ENCODE results near the gene RARG.

Gene RARG

GRCh38 chr12:53251477-53252348 lies 19.7 kb upstream of the RARG start:
- TF ChIP-seq, protein P1, sequence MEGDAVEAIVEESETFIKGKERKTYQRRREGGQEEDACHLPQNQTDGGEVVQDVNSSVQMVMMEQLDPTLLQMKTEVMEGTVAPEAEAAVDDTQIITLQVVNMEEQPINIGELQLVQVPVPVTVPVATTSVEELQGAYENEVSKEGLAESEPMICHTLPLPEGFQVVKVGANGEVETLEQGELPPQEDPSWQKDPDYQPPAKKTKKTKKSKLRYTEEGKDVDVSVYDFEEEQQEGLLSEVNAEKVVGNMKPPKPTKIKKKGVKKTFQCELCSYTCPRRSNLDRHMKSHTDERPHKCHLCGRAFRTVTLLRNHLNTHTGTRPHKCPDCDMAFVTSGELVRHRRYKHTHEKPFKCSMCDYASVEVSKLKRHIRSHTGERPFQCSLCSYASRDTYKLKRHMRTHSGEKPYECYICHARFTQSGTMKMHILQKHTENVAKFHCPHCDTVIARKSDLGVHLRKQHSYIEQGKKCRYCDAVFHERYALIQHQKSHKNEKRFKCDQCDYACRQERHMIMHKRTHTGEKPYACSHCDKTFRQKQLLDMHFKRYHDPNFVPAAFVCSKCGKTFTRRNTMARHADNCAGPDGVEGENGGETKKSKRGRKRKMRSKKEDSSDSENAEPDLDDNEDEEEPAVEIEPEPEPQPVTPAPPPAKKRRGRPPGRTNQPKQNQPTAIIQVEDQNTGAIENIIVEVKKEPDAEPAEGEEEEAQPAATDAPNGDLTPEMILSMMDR (IDR thresholded peaks at IDR 0.05; ENCODE audit: borderline replicate concordance, control extremely low read depth, extremely low read depth, insufficient read depth, missing control alignments): peak; percentile 61
- DNase-seq (ENCODE audit: low spot score): peak; percentile 95
- in situ Hi-C loops (cut with MboI; ENCODE audit: low sequenced_read_pairs, unreplicated experiment): no loop called here

DNA sequence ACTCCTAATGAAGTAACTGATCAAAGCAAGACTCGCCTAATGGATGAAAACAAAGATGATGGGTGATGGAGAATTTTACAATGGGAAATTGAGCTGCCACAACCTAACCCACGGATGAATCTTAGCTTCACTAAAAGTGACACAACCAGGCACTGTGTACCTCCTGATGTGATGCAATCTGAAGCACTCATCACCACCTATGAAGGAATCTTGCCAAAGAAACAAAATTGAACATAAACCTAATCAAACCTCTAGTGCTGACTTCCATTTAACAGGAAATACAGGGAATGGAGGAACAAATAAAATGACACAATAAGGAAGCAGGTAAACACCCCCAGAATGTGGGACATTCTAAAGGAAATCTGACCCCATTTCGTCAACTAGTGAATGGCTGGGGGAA lies 13.3 kb upstream of the RARG start:
- in situ Hi-C loops (cut with MboI; ENCODE audit: low sequenced_read_pairs, unreplicated experiment): no loop called here
- TF ChIP-seq, protein P1 (IDR thresholded peaks at IDR 0.05; ENCODE audit: borderline replicate concordance, control extremely low read depth, extremely low read depth, insufficient read depth, missing control alignments): no peak
- no peak for DNase-seq (ENCODE audit: low spot score)

- TF ChIP-seq, protein P1 (IDR thresholded peaks at IDR 0.05; ENCODE audit: borderline replicate concordance, control extremely low read depth, extremely low read depth, insufficient read depth, missing control alignments): no peak
- in situ Hi-C loops (cut with MboI; ENCODE audit: low sequenced_read_pairs, unreplicated experiment): no loop called here
- no peak for DNase-seq (ENCODE audit: low spot score)
These were observed 12.3 kb upstream of the RARG start for GRCh38 chr12:53244337-53244736.

DNA sequence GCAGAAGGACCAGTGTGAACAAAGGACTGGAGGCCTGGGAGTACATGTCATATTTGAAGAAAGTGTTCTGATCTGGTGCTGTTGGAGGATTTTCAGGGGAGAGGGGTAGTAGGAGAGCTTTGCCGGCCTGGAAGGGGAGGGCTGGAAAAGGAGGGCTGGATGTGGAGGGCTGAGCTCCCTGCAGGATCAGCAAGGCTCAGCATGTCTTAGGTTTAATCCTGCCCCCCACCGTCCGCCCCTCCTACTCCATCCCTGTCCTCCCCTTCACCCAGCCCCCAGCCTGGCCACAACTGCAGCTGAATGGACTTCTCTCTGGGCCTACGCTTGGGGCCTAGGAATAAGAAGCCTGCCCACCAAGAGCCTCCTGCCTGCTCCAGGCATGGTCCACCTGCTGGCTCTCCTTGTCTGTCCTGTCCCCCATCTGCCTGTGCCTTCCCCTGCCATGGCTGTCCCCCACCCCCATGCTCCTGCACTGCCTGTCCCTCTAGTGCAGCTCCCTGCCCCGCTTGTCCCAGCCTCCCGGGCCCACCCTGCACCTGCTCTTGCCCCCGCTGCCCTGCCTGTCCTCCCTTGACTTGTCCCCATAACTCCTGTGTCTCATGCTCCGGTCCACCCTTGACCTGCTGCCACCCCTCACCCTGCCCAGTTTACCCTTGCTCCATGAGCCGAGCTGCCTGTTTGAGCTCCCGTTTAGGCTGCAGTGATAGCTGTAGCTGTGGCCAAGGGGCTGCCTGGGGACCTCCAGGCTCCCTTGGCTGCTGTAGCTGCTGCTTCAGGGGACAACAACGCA lies 9.8 kb upstream of the RARG start:
- TF ChIP-seq, protein P1 (IDR thresholded peaks at IDR 0.05; ENCODE audit: borderline replicate concordance, control extremely low read depth, extremely low read depth, insufficient read depth, missing control alignments): no peak
- DNase-seq (ENCODE audit: low spot score): no peak
- in situ Hi-C loops (cut with MboI; ENCODE audit: low sequenced_read_pairs, unreplicated experiment): no loop called here

- TF ChIP-seq, protein P1 (IDR thresholded peaks at IDR 0.05; ENCODE audit: borderline replicate concordance, control extremely low read depth, extremely low read depth, insufficient read depth, missing control alignments): no peak
- in situ Hi-C loops (cut with MboI; ENCODE audit: low sequenced_read_pairs, unreplicated experiment): no loop called here
- DNase-seq (ENCODE audit: low spot score): no peak
These were observed 7.7 kb upstream of the RARG start for GRCh38 chr12:53239643-53240258.

DNA sequence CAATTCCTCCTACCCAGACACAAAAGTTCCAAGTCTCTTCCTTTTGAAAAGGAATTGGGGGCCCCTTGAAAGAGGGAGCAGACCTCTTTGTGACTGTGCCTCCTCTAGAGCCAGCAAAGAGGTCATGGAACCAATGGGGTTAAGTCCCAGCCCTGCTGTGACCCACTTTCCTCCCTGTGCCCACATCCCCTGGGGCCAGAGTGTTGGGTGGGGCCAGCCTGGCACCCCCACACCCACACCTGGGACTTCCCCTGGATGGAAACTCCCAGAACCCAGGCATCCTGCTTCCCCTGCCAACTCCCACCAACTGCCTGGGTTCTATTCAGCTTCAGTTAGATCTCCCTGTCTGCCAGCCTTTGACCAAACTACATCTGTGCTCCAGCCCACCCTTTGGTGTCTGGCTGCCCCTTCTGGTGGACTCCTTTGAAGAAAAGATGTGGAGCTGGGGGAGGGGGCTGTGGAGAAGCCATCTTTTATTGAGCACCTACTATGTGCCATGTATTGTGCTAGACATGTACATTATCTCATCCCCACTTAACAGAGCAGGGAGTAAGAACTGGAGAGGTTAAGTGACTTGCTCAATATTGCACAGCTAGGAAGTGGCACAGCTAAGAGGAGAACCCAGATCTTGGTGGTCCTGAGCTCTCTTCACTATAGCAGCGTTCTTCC lies 4.6 kb upstream of the RARG start:
- in situ Hi-C loops (cut with MboI; ENCODE audit: low sequenced_read_pairs, unreplicated experiment): no loop called here
- TF ChIP-seq, protein P1 (IDR thresholded peaks at IDR 0.05; ENCODE audit: borderline replicate concordance, control extremely low read depth, extremely low read depth, insufficient read depth, missing control alignments): no peak
- no peak for DNase-seq (ENCODE audit: low spot score)
